AG08395 (cell line): Measurements from ENCODE around the gene CLEC16A.

Experiments
- DNase-seq: peaks from one replicate; pipeline ENCODE4 v3.0.0; 2012; ENCODE audit warnings: mixed read lengths, low spot score

CLEC16A gene

GRCh38 chr16:11060842-11061241 is 116.5 kb downstream of the CLEC16A start:
- DNase-seq = no peak

DNA sequence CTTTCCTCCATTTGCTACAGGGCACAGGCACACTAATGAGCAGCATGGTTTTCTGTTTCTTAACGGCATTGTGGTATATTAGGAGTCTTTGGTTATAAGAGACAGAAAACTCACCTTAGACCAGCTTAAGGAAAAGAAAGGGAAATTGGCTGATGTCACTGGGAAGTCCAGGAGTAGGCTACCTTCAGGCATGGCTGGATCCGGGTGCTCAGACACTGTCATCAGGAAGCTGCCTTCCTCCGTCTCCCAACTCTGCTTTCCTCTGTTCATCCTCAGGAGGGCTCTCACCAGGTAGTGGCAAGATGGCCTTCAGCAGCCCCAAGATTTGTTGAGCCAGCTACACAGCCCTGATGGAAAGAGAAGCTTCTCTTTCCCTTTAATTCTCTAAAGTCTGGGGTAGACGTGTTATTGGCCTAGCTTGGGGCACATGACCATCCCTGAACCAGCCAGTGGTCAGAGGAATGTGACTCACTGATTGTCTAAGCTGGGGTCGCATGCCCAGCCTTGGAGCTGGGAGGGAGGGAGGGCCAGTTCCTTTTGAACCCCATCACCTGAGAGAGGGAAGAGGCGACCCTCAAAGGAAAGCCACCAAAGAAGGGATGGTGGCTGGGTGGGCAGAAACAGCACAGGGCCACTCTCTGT is 117.4 kb downstream of the CLEC16A start:
- DNase-seq = no peak

GRCh38 chr16:11063448-11064201 is 119.3 kb downstream of the CLEC16A start:
- DNase-seq = no peak

DNA sequence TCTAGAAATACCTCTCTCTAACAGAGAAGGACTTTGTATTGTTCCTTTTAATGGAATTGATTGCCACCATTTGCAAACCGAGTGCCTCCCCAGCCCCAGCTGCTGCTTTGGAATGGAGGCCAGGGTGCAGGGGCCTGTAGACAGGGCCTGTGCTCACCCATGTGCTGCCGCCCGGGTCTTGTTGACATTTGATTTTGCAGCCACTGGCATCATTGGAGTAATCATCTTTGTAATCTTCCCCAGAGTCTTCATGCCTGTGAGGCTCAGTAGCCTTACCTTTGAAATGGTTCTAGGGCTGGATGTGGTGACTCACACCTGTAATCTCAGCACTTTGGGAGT is 119.8 kb downstream of the CLEC16A start:
- DNase-seq = no peak

DNA sequence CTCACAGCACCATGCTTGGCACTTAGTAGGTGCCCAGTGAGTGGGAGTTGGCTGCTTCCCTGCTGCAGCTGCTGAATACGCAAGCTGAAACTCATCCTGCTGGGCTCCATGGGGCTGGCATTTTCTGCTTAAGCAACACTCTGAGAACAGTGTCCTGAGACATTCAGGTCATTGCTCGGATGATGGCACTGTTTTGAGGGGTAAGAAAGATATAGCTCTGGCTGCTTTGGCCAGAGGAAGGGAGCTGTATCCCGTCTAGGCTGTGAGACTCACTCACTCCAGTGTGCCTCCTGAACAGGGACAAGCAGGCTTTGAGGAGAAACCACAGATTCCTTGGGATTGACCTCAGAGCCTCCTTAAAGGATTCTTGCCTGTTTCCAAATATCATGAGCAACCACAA is 120.5 kb downstream of the CLEC16A start:
- DNase-seq = peak; percentile 24

GRCh38 chr16:11066261-11066870 is 122.0 kb downstream of the CLEC16A start:
- no peak for DNase-seq

DNA sequence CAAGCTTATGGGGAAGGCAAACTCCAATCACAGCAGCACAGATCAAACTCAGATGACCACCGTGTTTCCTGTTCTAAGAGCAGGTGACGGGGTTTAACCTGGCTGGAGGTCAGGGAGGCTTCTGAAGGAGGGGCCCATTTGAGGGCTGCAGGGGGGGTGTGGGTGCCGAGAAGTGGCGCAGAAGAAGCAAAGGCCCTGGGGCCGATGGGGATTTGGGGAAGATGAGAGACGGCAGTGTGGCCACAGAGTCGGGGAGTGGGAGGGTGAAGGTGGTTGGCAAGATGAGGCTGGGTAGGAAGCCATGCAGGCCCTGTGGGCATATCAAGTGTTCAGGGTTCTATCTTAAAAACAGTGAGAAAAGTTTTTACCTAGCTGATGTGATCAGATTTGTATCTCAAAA is 122.9 kb downstream of the CLEC16A start:
- DNase-seq = no peak

- no peak for DNase-seq
Observed at GRCh38 chr16:11067697-11068141, 123.4 kb downstream of the CLEC16A start.

- no peak for DNase-seq
Observed at GRCh38 chr16:11071829-11072228, 127.5 kb downstream of the CLEC16A start.

DNA sequence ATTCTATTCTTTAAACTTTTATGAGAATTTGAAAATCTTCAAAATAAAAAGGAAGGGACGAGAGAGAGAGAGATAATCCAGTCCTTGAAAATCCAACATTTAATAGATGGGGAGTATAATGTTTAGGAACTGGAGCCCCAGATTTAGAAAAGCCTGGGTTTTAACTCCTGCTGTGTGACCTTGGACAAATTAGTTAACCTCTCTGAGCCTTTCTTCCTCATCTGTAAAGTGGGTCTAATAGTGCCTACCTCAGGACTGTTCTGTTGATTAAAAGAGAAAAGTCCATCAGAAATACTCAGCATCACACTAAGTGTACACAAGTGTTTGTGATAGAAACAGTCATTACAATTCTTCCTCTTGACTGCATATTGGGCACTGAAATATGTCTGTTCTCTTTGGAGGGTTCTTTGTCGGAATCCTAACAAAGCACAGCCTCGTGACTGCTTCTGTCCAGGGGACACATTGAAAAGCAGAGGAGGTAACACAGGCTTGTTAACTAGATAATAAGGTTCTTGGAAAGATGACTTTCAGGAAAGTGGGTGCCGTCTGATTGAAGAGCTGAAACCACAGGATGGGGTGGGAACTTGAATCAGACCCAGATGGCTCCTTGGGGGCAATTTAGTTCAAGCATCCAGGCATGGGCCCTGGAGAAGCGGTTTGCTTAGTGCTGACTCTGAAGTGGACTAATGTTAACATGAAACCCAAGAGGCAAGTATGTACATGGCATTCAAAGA is 128.2 kb downstream of the CLEC16A start:
- DNase-seq = no peak

GRCh38 chr16:11073407-11073999 is 129.1 kb downstream of the CLEC16A start:
- DNase-seq = no peak

DNA sequence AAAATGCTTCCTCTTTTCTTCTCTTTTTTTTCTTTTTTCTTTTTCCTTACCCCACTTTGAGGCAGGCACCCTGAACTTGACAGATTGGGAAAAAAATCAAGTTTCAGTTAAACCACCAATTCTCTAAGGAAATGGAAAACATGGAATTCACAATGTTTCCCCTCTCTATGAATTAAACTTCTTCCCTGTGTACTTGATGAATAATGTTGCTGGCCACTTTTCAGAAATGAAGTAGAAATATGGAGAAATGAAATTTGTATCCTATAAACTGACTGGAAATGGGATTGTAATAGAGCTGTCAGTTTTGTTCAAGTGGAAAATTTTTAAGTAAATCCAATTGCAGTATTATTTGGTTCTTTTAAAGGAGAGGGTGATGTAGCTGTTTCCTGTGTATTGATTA is 129.8 kb downstream of the CLEC16A start:
- DNase-seq = no peak

DNA sequence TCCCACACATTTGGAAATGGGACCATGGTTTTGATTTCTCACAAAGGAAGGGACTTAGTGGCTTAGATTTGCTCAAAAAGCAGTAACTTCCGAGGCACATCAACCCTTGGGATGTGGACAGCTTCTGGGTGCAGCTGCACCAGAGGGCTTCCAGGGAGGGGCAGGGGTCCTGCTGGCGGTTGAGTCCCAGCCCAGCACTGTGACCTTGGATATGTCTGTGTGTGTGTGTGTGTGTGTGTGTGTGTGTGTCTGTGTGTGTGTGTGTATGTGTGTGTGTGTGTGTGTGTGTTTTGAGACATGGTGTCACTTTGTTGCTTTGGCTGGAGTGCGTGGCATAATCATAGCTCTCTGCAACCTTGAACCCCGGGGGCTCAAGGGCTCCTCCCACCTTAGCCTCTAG is 130.8 kb downstream of the CLEC16A start:
- DNase-seq = no peak

DNA sequence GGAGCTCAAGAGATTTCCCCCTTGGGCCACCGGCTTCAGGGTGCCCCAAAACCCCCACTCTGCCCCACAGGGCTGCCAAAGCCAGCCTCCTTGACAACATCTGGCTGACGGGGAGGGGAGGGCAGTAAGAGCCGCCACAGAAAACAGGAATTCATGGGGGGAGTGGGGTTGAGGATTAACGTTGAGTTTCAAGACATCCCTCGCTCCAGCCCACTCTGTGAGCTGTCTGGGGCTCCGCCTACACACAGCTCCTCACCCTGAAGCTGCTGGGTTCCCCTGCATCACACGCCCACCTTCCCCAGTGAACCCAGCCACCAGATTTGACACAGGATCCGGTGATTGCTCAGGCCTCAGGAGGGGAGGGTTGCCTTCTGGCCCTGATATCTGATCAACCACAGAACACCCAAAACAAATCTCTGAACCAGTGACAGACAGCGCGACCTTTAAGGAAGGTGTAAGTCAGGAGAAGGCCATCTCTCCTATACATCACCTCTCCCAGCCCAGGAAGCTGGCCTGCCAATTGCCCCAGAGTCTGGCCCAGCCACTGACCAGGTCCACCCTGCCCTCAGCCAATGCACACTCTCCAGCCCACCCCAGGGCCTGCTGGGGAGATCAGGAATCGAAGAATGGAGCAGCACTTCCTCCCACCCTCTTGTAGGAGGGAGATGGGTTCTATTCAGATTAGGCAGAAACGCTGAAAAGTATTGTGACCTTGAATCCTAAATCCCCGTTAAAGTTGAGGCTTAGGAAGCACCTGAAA is 132.1 kb downstream of the CLEC16A start:
- no peak for DNase-seq

- DNase-seq = peak; percentile 81
Observed at GRCh38 chr16:11078812-11079459, 134.6 kb downstream of the CLEC16A start.

DNA sequence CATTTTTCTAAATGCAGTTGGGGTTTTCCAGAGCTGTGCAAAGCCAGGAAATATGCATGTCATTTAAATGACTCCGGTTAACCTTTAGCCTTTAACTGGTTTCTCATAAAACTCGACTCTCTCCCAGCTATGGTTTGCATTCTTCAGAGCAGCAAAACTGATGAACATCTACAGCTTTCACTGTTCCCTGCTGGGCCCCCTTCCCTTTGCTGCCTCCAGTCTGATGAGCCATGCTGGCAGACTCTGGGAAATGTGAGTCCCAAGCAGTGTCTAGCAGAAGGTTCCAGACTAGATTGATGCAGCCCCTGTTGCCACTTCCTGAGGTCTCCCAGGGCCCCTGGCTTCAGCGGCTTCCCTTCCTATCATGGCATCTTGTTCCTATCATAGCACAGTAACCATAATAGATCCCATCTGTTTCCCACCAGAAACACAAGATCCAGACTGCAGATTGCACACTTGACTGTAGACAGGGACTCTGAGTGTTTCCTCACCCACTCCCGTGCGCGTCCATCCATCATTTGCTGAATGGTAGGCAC is 135.4 kb downstream of the CLEC16A start:
- DNase-seq = peak; percentile 63

- DNase-seq = no peak
Observed at GRCh38 chr16:11080327-11080967, 136.1 kb downstream of the CLEC16A start.

GRCh38 chr16:11080999-11081630 is 136.8 kb downstream of the CLEC16A start:
- no peak for DNase-seq

DNA sequence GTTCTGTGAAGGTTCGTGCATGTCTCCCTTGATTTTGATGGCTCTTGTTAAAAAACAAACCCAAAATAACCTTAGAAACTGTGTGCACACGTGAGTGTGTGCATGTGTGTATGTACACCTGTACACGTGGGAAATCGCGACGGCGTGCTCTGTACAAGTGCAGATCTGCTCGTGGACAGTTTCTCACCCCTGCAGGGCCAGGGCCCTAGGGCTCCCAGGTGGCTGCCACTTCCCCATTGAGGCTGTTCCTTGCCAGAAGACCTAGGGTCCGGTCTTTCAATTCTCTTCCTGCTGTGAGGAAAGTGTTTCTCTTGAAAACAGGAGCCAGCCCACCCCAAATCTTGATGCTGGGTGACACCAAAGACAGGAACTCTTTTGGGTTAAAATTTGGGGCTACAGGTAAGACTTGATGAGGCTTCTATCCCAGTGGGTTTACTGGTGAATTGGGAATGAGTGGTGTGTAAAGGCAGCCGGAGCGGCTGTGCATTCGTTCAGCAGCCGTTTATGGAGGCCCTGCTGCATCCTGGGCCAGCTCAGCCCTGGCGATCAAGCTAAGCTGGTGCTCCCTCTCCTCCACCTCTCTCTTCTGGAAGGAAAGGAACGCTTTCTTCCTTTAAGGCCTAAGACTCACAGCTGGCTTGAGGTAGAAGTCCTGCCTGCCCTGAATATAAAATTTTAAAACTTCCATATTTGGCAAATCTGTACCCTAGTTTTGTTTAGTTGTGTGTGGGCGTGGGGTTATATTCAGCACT is 137.9 kb downstream of the CLEC16A start:
- DNase-seq = no peak
